ENCODE measurements around the gene ASTN2.

ASTN2 gene

DNA sequence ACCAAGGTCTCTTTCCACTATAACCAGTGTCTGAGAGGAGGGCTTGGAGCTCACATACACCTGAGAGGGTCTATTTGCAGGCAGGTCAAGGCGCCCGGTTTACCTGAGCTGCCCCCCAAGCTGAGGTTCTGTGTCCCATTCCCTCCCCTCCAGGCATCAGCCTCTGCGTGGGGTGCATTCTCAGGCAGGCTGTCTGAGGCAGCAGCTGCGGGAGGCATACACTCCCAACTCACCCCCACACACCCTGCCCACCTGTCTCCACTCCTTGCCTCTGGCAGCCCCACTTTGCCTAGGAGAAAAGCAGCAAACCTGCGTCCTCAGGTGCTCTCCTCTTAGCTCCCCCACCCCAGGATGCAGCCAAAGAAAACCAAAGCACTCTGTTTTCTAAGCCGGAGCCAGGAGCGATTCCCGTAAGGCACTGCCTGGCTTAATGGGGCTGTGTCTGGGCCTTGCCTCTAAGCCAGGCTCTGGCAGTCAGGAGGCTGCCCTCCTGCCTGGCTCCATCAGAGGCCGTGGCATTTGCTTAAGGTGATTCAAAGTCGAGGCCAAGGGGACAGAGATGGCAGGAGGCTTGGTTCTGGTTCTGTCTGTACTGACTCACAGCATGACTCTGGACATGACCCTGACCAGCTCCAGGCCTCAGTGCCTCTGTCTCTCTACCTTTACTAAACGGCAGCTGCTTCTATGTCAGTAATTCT is 867.0 kb downstream of the ASTN2 start:
- Histone ChIP-seq H4K20me1 (ENCODE audit: insufficient read depth) (no peaks in the 10 kb centered on the region), H3K27ac (no peak overlapping the region), H3K4me1 (ENCODE audit: low read depth, poor library complexity, severe bottlenecking) (peaks cover 7% of the 10 kb centered on the region), H3K79me2 (ENCODE audit: insufficient read depth, low read depth) (no peaks in the 10 kb centered on the region), H3K4me3 (IDR thresholded peaks at IDR 0.05; ENCODE audit: insufficient read depth, low read depth, low read length) (no peak overlapping the region), H3K36me3 (ENCODE audit: insufficient read depth) (no peaks in the 10 kb centered on the region), H2AFZ (ENCODE audit: low read depth) (no peak overlapping the region), H3K4me2 (no peak overlapping the region), H3K9ac (no peak overlapping the region), H3K27me3 (ENCODE audit: insufficient read depth, low read depth) (no peaks in the 10 kb centered on the region)
- TF ChIP-seq, protein P1, sequence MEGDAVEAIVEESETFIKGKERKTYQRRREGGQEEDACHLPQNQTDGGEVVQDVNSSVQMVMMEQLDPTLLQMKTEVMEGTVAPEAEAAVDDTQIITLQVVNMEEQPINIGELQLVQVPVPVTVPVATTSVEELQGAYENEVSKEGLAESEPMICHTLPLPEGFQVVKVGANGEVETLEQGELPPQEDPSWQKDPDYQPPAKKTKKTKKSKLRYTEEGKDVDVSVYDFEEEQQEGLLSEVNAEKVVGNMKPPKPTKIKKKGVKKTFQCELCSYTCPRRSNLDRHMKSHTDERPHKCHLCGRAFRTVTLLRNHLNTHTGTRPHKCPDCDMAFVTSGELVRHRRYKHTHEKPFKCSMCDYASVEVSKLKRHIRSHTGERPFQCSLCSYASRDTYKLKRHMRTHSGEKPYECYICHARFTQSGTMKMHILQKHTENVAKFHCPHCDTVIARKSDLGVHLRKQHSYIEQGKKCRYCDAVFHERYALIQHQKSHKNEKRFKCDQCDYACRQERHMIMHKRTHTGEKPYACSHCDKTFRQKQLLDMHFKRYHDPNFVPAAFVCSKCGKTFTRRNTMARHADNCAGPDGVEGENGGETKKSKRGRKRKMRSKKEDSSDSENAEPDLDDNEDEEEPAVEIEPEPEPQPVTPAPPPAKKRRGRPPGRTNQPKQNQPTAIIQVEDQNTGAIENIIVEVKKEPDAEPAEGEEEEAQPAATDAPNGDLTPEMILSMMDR (conservative IDR thresholded peaks at IDR 0.05; ENCODE audit: low read depth, low read length), result no peak

DNA sequence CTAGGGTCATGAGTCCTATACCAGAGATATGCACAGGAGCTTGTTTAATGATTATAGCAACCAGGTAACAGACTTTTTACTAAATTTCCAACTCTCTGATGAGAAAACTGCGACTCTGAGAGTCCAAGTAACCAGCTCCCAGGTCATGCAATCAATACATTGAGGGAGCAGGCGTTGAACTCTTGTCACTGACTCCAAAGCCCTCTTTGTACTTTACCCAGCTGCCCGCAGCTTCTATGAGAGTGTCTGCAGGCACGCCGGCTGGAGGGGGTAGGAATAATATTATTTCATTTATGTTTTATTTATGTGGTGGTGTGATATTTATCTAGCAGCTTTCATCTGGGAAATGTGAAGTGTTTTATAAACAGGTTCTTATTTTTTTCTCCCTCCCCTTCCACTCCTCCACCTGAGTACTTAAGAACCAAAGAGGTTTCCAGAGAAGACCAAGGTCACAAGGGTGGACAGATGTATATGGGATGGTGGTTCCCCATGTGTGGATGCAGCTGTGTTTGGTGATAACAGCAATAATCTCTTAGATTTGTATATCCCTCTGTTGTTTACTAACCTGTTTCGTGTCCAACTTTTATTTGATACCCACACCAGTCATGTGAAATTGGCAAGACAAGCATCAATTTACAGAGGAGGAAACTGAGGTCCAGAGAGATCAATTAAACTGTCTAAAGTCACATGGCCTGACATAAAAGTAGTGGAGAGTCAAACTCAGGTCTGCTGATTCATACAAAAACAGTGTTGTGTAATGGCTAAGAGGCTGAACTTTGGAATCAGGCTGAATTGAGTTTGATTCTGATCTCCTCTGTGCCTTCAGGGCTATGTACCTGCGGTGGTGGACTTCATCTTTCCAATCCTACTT is 867.9 kb downstream of the ASTN2 start:
- H3K4me2 ChIP-seq, result no peak overlapping the region
- H3K27ac ChIP-seq, result no peak overlapping the region

DNA sequence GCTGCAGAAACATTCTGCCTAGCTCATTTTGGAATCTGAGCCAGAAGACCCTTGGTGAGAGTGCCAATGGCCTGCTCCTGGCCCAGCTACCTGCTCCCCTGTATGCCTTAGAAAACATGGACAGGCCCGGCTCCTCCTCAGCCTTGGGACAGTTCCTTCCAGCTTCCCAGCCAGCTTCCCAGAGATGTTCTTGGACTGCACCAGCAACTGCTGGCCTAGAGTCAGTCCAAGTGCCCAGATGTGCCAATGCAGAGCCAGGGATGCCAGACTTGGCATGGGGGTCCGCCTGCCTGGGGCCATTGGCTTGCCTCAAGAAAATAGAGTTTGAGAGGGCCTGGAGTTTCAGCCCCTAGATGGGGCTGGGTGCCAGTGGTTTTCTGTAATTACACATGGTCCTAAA is 870.0 kb downstream of the ASTN2 start:
- TF ChIP-seq, protein P1 (conservative IDR thresholded peaks at IDR 0.05; ENCODE audit: low read depth, low read length), result no peak
- H4K20me1 ChIP-seq (ENCODE audit: insufficient read depth), result no peaks in the 10 kb centered on the region
- no peak overlapping the region for H3K4me2 ChIP-seq

More for the DNA sequence above, 867.9 kb downstream of the ASTN2 start:
- no peaks in the 10 kb centered on the region for H3K79me2 ChIP-seq (ENCODE audit: insufficient read depth, low read depth)
- H3K36me3 ChIP-seq (ENCODE audit: insufficient read depth), result no peaks in the 10 kb centered on the region
- TF ChIP-seq, protein P1 (conservative IDR thresholded peaks at IDR 0.05; ENCODE audit: low read depth, low read length), result no peak
- H4K20me1 ChIP-seq (ENCODE audit: insufficient read depth), result no peaks in the 10 kb centered on the region
- H3K9ac ChIP-seq, result no peak overlapping the region
- no peak overlapping the region for H2AFZ ChIP-seq (ENCODE audit: low read depth)
- peaks cover 7% of the 10 kb centered on the region for H3K4me1 ChIP-seq (ENCODE audit: low read depth, poor library complexity, severe bottlenecking)
- no peaks in the 10 kb centered on the region for H3K27me3 ChIP-seq (ENCODE audit: insufficient read depth, low read depth)
- H3K4me3 ChIP-seq (IDR thresholded peaks at IDR 0.05; ENCODE audit: insufficient read depth, low read depth, low read length), result no peak overlapping the region

DNA sequence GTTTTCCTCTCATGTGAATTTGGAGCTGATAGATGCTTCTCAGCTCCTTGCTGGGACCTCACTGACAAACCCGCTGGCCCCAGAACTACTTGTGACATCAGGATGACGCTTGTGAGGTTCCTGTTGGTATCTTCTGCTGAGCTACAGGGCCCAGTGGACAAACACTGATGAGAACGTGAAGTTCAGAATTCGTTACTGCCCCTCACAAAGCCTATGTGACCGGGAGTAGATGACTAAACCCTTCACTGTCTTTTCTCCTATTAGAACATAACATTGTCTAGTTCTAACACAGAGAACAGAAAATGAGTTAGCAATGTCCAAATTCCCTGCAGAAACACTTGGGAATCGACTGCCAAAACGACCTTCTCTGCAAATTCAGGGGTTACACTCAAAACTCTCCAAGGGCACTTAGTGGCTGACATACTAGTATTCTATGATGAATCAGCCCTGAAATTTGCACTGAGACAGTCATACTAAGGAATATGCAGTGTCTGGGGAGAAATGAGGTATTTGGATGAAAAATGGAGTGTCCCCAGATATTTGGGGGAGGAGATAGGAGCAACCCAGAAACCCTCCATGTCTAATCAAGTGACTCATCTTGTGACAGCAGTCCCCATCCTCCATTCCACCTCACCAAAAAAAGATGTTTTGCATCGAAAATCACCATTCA is 871.0 kb downstream of the ASTN2 start:
- Histone ChIP-seq H4K20me1 (ENCODE audit: insufficient read depth) (no peaks in the 10 kb centered on the region), H3K9ac (no peak overlapping the region), H3K27me3 (ENCODE audit: insufficient read depth, low read depth) (no peaks in the 10 kb centered on the region), H3K4me1 (ENCODE audit: low read depth, poor library complexity, severe bottlenecking) (peaks cover 3% of the 10 kb centered on the region), H3K27ac (no peak overlapping the region), H3K4me3 (IDR thresholded peaks at IDR 0.05; ENCODE audit: insufficient read depth, low read depth, low read length) (no peak overlapping the region), H3K4me2 (no peak overlapping the region), H3K36me3 (ENCODE audit: insufficient read depth) (no peaks in the 10 kb centered on the region), H3K79me2 (ENCODE audit: insufficient read depth, low read depth) (no peaks in the 10 kb centered on the region), H2AFZ (ENCODE audit: low read depth) (no peak overlapping the region)
- TF ChIP-seq, protein P1 (conservative IDR thresholded peaks at IDR 0.05; ENCODE audit: low read depth, low read length), result no peak

More for the DNA sequence above, 870.0 kb downstream of the ASTN2 start:
- peaks cover 7% of the 10 kb centered on the region for H3K4me1 ChIP-seq (ENCODE audit: low read depth, poor library complexity, severe bottlenecking)
- no peak overlapping the region for H3K4me3 ChIP-seq (IDR thresholded peaks at IDR 0.05; ENCODE audit: insufficient read depth, low read depth, low read length)
- no peaks in the 10 kb centered on the region for H3K79me2 ChIP-seq (ENCODE audit: insufficient read depth, low read depth)
- no peak overlapping the region for H2AFZ ChIP-seq (ENCODE audit: low read depth)
- H3K36me3 ChIP-seq (ENCODE audit: insufficient read depth), result no peaks in the 10 kb centered on the region
- H3K9ac ChIP-seq, result no peak overlapping the region
- no peak overlapping the region for H3K27ac ChIP-seq
- H3K27me3 ChIP-seq (ENCODE audit: insufficient read depth, low read depth), result no peaks in the 10 kb centered on the region
